GM12878 (cell line): ENCODE measurements around the gene ADPGK. TPM values are rescaled to one million over a fixed set of nuclear protein-coding genes. Genes with fewer than 3 reads are reported as not detected.

Experiments
- ATAC-seq: fragments of 200-7000 bp; cut with Tn5 transposase; 3 replicates; pipeline ENCODE4 v1.9.1; 2020; ENCODE audit warnings: mild to moderate bottlenecking, moderate library complexity
- BruUV-seq: library from RNA; stranded (reverse); fragments of 400-500 nt; replicated peaks from 2 replicates; lab custom pipeline; 2021; lab: Mats Ljungman, UMichigan
- CTCF ChIA-PET: fragments of 300-600 bp; sonication (Branson Sonifier 250); formaldehyde crosslinking; extraction: SDS; loops from one replicate; lab custom pipeline; 2021; ENCODE audit warnings: inconsistent platforms; lab: Yijun Ruan, JAX
- POLR2A ChIA-PET: fragments of 350-600 bp; formaldehyde crosslinking; extraction: SDS; loops from one replicate; lab custom pipeline; 2021; ENCODE audit warnings: inconsistent platforms; lab: Charles Lee
- RAD21 ChIA-PET: fragments of 300-600 bp; sonication (Branson Sonifier 250); formaldehyde crosslinking; loops from one replicate; lab custom pipeline; 2023; ENCODE audit warnings: antibody characterized with exemption; ENCODE audit not compliant: unreplicated experiment; lab: Charles Lee
- SMC1A ChIA-PET: fragments of 300-600 bp; sonication (Branson Sonifier 250); formaldehyde crosslinking; loops from one replicate; lab custom pipeline; 2023; ENCODE audit not compliant: unreplicated experiment, uncharacterized antibody; lab: Charles Lee
- DNase-seq: peaks from one replicate; pipeline ENCODE4 v3.0.0-alpha.2; 2011; ENCODE audit warnings: low read depth, low spot score
- FAIRE-seq: peaks from 3 replicates; lab custom pipeline; 2011; peaks lifted over from hg19 to GRCh38; lab: Jason Lieb, UNC
- H2AFZ ChIP-seq: 2 replicates; pipeline ENCODE4 v1.6.0; 2011; ENCODE audit warnings: low read depth, low read length, control low read depth; ENCODE audit not compliant: control insufficient read depth
- H3K27ac ChIP-seq: 2 replicates; pipeline ENCODE4 v1.5.1; 2011; ENCODE audit warnings: control low read depth; ENCODE audit not compliant: control insufficient read depth, insufficient read depth
- H3K27me3 ChIP-seq, 2 experiments: replicated peaks in 1 of 2; 2 replicates each; pipeline versions ENCODE4 v1.6.0 to v1.6.1; 2011; ENCODE audit warnings: low read length in 1 of 2; ENCODE audit not compliant: control insufficient read depth in 2 of 2, insufficient read depth in 2 of 2
- H3K36me3 ChIP-seq, 2 experiments: 2 replicates each; pipeline ENCODE4 v1.5.1; 2011; ENCODE audit warnings: low read length in 1 of 2; ENCODE audit not compliant: control insufficient read depth in 2 of 2, insufficient read depth in 2 of 2
- H3K4me1 ChIP-seq: 2 replicates; pipeline ENCODE4 v1.6.1; 2011; ENCODE audit warnings: mild to moderate bottlenecking, low read length, moderate library complexity, mixed read lengths; ENCODE audit not compliant: control insufficient read depth, insufficient read depth
- H3K4me2 ChIP-seq: 2 replicates; pipeline ENCODE4 v1.6.0; 2011; ENCODE audit warnings: control low read depth; ENCODE audit not compliant: control insufficient read depth, insufficient read depth
- H3K4me3 ChIP-seq: fragments of 200-600 bp; sonication (generic); 2 replicates; pipeline ENCODE4 v1.5.1; 2016
- H3K79me2 ChIP-seq: 2 replicates; pipeline ENCODE4 v1.6.0; 2011; ENCODE audit warnings: low read length; ENCODE audit not compliant: control insufficient read depth, insufficient read depth
- H3K9ac ChIP-seq: 2 replicates; pipeline ENCODE4 v1.8.0; 2011; ENCODE audit warnings: low read length, control low read depth, mixed read lengths; ENCODE audit not compliant: control insufficient read depth, insufficient read depth
- H3K9me3 ChIP-seq: replicated peaks from 3 replicates; pipeline ENCODE4 v1.5.1; 2011; ENCODE audit warnings: mild to moderate bottlenecking, low read length; ENCODE audit not compliant: control insufficient read depth, insufficient read depth
- H4K20me1 ChIP-seq: 2 replicates; pipeline ENCODE4 v1.6.0; 2011; ENCODE audit not compliant: control insufficient read depth, insufficient read depth
- ASH2L ChIP-seq: fragments of 300-600, 200-600 bp; sonication (generic); IDR thresholded peaks from 2 replicates; pipeline ENCODE4 v1.6.1; 2017; ENCODE audit warnings: low read depth, mild to moderate bottlenecking, borderline replicate concordance
- ATF3 ChIP-seq: IDR thresholded peaks from 2 replicates; pipeline ENCODE4 v1.6.1; 2011; ENCODE audit warnings: low read depth, mild to moderate bottlenecking, low read length, moderate library complexity, borderline replicate concordance; ENCODE audit errors: extremely low read depth
- ATF7 ChIP-seq: fragments of 450-650 bp; IDR thresholded peaks from 2 replicates; pipeline ENCODE4 v1.6.1; 2016; ENCODE audit warnings: low read depth, mild to moderate bottlenecking
- E4F1 ChIP-seq: fragments of 450-650 bp; IDR thresholded peaks from 2 replicates; pipeline ENCODE4 v1.6.1; 2018; ENCODE audit warnings: borderline replicate concordance, mild to moderate bottlenecking; ENCODE audit not compliant: partially characterized antibody
- TCF7 ChIP-seq: IDR thresholded peaks from 2 replicates; pipeline ENCODE4 v1.6.1; 2014; ENCODE audit warnings: antibody characterized with exemption, borderline replicate concordance
- WGBS: methylation state at CpG from one replicate; pipeline ENCODE4 v1.1.6; 2016; ENCODE audit warnings: low lambda C conversion rate; ENCODE audit not compliant: insufficient replicate concordance, insufficient coverage; ENCODE audit errors: missing lambda C conversion rate; 5-methylcytosine and 5-hydroxymethylcytosine counted together
- in situ Hi-C: fragments of 300-500 bp; cut with MboI; formaldehyde crosslinking; loops from 9 replicates; pipeline ENCODE4 v1.14.3; 2018; ENCODE audit warnings: mixed read lengths
- intact Hi-C: fragments of 100-400 bp; cut with micrococcal nuclease; formaldehyde crosslinking; loops from one replicate; pipeline ENCODE4 v1.14.2; 2022; ENCODE audit not compliant: unreplicated experiment
- polyA plus RNA-seq, 11 experiments: library from polyadenylated mRNA; depleted of rRNA in 4 of 11; unstranded in 6 of 11; stranded (reverse) in 5 of 11; fragments of >200 nt; fragmentation: Nextera tagmentation in 4 of 11; fragmentation: Illumina TruSeq in 1 of 11; extraction: Ambion mirVana in 4 of 11; extraction: Trizol in 1 of 11; gene quantifications; 1 replicate in 1 of 11; 2 replicates in 10 of 11; pipeline versions ENCODE4 v1.2.1 to v1.2.3, GENCODE V29; 2011 to 2016; ENCODE audit warnings: inconsistent platforms in 2 of 11, missing spikeins in 2 of 11, low read depth in 1 of 11
- total RNA-seq, 4 experiments: library from RNA; depleted of rRNA in 3 of 4; stranded (reverse); fragments of >200 nt in 3 of 4; fragmentation: Illumina TruSeq in 1 of 4; extraction: Trizol in 1 of 4; gene quantifications; 2 replicates each; pipeline versions ENCODE4 v1.2.1 to v1.2.3, GENCODE V29; 2013 to 2021

Gene ADPGK
- total and polyA plus RNA-seq, 10 of the 15 experiments (the other 5 are each of a cell fraction or from before 2014, with no cell fraction given) = 13.8 to 146 (median 56.7) TPM

GRCh38 chr15:72792431-72792830, 8.9 kb upstream of the ADPGK start:
- intact Hi-C loops = no loop called here
- WGBS = 53% methylated on average over 2 of the region's 2 CpGs
- DNase-seq (no peak), FAIRE-seq (no peak)
- ChIA-PET SMC1A (no interaction called here), CTCF (interaction anchor here (0.6 kb wide), 2 partner anchors 162 to 471 kb away, joined by 3 to 4 read pairs; no protein-coding TSS in a partner anchor), RAD21 (interaction anchor here (1.4 kb wide), 1 partner anchor 66 kb away, joined by 4 read pairs; no protein-coding TSS in a partner anchor)
- no peak overlapping the region for H3K27ac ChIP-seq
- peaks cover 0 to 3% of the 10 kb centered on the region in 2 experiments; a peak in 1 of 4 replicates for H3K27me3 ChIP-seq
- no peaks in the 10 kb centered on the region for H3K9me3 ChIP-seq
- no peaks in the 10 kb centered on the region for H3K36me3 ChIP-seq
- in situ Hi-C loops = no loop called here
- no peak overlapping the region for H3K4me3 ChIP-seq
- no peak for TF ChIP-seq TCF7
- no peak for TF ChIP-seq E4F1
- TF ChIP-seq ASH2L = no peak
- TF ChIP-seq ATF3 = no peak
- TF ChIP-seq ATF7 = no peak
- TF ChIP-seq, all 136 proteins: peak for 0
- POLR2A ChIA-PET = no interaction called here
- Histone ChIP-seq H3K9ac (no peak overlapping the region), H4K20me1 (no peaks in the 10 kb centered on the region), H2AFZ (no peak overlapping the region), H3K4me2 (no peak overlapping the region), H3K79me2 (no peaks in the 10 kb centered on the region), H3K4me1 (peaks cover 8% of the 10 kb centered on the region; the same call in 1 of the 2 replicates)
- no peak for ATAC-seq
- no TSS peak for BruUV-seq
